Spleen (tissue), 7 donors: ENCODE results near the gene MRPL21.

ENCODE experiments used
- POLR2A ChIP-seq, 3 donors: fragments of 450-650 bp; IDR thresholded peaks; one replicate each; pipeline ENCODE4 v1.5.1; 2017; ENCODE audit warnings: antibody characterized with exemption in 3 of 3, mild to moderate bottlenecking in 1 of 3
- POLR2AphosphoS5 ChIP-seq, 3 donors: sonication (generic); formaldehyde crosslinking; IDR thresholded peaks; one replicate each; pipeline ENCODE4 v1.5.1; 2017; ENCODE audit warnings: antibody characterized with exemption in 3 of 3
- TF ChIP-seq, protein P1 (sequence below), 11 experiments: fragments of 200-600 bp in 7 of 11; fragments of 450-650 bp in 4 of 11; sonication (generic) in 4 of 11; IDR thresholded peaks in 8 of 11; conservative IDR thresholded peaks in 3 of 11; 1 replicate in 7 of 11; 2 replicates in 4 of 11; pipeline versions ENCODE4 v1.4.0 to v1.8.0; 2016 to 2021; ENCODE audit warnings: antibody characterized with exemption in 11 of 11, inconsistent platforms in 4 of 11, mild to moderate bottlenecking in 1 of 11
- donor health status: DM: no; HTN: no; CAD: no; lungs with moderate emphysema.
- donor health status: DM: no; HTN: no; CAD: no.
- donor health status: DM: no; HTN: no; CAD: no.

DNA sequence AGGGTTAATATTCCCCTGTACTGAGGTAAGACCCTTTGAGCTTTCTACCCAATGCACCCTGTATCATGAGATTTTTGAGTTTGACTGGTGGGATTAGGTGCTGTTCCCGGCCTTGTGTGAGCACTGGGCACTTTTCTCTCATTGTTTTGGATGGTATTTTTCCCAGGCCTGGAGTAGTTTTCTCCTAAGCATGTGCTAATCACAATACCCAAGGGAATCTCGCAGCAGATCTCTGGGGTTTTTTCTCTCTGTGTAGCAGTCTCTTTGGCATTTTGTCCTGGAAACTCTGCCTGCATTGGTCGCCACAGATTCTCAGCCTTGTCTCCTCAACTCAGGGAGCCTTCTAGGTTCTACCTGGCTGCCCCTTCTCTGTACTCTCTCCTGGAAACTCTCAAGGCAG, 20.0 kb upstream of the MRPL21 start:
- TF ChIP-seq, protein P1, sequence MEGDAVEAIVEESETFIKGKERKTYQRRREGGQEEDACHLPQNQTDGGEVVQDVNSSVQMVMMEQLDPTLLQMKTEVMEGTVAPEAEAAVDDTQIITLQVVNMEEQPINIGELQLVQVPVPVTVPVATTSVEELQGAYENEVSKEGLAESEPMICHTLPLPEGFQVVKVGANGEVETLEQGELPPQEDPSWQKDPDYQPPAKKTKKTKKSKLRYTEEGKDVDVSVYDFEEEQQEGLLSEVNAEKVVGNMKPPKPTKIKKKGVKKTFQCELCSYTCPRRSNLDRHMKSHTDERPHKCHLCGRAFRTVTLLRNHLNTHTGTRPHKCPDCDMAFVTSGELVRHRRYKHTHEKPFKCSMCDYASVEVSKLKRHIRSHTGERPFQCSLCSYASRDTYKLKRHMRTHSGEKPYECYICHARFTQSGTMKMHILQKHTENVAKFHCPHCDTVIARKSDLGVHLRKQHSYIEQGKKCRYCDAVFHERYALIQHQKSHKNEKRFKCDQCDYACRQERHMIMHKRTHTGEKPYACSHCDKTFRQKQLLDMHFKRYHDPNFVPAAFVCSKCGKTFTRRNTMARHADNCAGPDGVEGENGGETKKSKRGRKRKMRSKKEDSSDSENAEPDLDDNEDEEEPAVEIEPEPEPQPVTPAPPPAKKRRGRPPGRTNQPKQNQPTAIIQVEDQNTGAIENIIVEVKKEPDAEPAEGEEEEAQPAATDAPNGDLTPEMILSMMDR (IDR thresholded peaks at IDR 0.05 in 8 of 11, conservative IDR thresholded peaks at IDR 0.05 in 3 of 11), result no peak
- TF ChIP-seq POLR2A (IDR thresholded peaks at IDR 0.05), result no peak
- TF ChIP-seq POLR2AphosphoS5 (IDR thresholded peaks at IDR 0.05), result no peak
